ENCODE measurements around the gene FAM9C.

DNA sequence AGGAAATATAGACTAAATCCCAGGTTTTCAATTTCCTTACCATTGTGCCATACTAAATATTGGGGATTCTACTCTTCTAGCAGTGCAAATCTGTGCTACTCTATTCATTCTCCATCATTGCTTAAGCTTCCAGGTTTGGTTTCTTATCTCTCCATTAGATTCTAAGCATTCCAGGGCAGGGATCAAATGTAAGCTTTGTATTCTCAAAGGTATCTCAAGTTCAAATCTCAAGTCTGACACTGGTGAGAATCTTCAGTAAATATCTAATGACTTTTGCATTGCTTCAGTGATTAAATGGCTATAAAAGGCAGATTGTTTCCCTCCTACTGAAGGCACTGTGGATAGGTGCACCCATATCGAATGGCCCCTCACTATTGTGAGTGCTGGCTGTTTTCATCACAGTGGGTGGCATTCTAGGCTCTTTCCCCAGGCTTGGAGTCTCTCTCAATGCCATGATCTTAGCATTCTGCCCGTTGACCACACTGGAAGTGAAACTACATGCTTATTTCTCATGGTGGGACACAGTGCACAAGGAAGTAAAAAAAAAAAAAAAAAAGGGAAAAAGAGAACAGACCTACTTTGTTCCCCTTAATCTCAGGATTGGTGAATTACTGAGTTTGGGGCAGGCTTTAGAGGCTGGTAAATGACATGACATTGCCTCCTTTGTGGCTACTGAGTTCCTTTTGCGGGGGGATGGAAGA is 28.7 kb downstream of the FAM9C start:
- TF ChIP-seq, protein P1, sequence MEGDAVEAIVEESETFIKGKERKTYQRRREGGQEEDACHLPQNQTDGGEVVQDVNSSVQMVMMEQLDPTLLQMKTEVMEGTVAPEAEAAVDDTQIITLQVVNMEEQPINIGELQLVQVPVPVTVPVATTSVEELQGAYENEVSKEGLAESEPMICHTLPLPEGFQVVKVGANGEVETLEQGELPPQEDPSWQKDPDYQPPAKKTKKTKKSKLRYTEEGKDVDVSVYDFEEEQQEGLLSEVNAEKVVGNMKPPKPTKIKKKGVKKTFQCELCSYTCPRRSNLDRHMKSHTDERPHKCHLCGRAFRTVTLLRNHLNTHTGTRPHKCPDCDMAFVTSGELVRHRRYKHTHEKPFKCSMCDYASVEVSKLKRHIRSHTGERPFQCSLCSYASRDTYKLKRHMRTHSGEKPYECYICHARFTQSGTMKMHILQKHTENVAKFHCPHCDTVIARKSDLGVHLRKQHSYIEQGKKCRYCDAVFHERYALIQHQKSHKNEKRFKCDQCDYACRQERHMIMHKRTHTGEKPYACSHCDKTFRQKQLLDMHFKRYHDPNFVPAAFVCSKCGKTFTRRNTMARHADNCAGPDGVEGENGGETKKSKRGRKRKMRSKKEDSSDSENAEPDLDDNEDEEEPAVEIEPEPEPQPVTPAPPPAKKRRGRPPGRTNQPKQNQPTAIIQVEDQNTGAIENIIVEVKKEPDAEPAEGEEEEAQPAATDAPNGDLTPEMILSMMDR (IDR thresholded peaks at IDR 0.05): no peak
- no peak for TF ChIP-seq POLR2A (IDR thresholded peaks at IDR 0.05)

All from body of pancreas (tissue), 4 donors.